GM03348 (cell line): Measurements from ENCODE around the gene APC2.
A peak's percentile ranks its signal among the peaks of the same experiment; 100 is the strongest.
"Not testable (repeated sequence)": the region's sequence is repeated elsewhere in the genome, so short reads cannot be mapped to it uniquely, and the experiment has no call there.

ENCODE experiments used
- DNase-seq: peaks from one replicate; pipeline ENCODE4 v3.0.0; 2012; ENCODE audit warnings: low spot score

Gene APC2

GRCh38 chr19:1497578-1498235, 47.8 kb downstream of the APC2 start:
- DNase-seq = no peak

GRCh38 chr19:1499231-1499630, 49.3 kb downstream of the APC2 start:
- not testable (repeated sequence) for DNase-seq

GRCh38 chr19:1501200-1501595, 51.3 kb downstream of the APC2 start:
- no peak for DNase-seq

DNA sequence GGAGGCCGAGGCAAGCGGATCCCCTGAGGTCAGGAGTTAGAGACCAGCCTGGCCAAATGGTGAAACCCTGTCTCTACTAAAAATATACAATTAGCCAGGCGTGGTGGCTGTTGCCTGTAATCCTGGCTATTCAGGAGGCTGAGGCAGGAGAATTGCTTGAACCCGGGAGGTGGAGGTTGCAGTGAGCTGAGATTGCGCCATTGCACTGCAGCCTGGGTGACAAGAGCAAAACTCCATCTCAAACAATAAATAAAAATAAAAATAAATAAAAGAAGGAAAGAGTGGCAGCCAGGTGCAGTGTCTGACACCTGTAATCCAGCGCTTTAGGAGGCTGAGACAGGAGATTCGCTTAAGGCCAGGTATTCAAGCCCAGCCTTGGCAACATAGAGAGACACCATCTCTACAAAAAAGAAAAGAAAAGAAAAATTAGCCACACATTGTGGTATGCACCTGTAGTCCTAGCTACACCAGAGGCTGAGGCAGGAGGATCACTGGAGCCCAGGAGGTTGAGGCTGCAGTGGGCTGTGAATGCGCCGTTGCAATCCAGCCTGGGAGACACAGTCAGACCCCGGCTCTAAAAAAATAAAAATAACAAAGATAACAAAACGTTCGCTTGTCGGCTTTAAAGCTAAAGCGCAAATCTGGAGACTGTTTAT, 52.6 kb downstream of the APC2 start:
- no peak for DNase-seq

- DNase-seq = peak; percentile 72
Measured at GRCh38 chr19:1503089-1503924, 53.4 kb downstream of the APC2 start.

DNA sequence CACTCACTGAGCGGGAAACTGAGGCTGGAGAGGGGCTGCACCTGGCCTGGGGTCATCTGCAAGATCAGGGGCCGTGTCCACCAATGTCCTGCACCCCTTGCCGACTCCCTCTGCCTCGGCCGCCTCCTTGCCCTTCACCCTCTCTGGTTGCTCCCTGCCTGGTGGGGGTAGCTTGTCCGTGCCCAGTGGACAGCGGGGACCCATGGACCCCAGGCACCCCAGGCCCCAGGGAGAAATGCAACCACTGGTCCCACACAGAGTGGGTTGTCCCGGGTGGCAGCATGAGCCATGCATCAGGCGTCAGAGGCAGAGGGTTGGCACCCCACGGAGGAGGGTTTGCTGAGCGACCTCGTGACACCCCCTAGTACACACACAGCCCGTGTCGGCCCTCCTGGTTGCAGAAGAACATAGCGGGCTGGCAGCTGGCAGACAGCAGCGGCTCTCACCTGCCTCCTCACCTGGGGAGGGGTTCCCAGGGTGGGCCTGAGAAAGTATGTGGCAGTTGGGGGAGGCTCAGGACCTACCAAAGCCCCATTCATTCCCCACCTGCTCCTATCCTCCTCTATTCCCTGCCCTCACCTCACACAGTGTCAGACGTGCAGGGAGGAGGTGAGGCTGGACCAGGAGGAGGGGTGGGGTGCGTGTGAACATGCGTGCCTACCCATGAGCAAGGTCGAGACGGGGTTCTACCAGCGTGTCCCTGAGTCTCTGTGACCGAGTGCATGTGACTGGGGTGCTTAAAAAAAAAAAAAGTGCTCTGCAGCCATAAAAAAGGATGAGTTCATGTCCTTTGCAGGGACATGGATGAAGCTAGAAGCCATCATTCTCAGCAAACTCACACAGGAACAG, 54.2 kb downstream of the APC2 start:
- no peak for DNase-seq

DNA sequence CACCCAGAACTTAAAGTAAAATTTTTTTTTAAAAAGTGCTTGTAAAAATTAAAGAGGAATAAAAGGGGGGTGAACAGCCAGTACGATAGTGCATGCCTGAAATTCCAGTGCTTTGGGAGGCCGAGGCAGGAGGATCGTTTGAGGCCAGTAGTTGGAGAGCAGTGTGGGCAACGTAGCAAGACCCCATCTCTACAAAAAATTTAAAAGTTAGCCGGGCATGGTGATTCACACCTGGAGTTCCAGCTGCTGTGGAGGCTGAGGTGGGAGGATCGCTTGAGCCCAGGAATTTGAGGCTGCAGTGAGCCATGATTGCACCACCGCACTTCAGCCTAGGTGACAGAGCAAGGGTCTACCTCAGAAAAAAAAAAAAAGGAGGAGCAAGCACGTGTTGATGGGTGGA, 55.1 kb downstream of the APC2 start:
- DNase-seq = no peak

DNA sequence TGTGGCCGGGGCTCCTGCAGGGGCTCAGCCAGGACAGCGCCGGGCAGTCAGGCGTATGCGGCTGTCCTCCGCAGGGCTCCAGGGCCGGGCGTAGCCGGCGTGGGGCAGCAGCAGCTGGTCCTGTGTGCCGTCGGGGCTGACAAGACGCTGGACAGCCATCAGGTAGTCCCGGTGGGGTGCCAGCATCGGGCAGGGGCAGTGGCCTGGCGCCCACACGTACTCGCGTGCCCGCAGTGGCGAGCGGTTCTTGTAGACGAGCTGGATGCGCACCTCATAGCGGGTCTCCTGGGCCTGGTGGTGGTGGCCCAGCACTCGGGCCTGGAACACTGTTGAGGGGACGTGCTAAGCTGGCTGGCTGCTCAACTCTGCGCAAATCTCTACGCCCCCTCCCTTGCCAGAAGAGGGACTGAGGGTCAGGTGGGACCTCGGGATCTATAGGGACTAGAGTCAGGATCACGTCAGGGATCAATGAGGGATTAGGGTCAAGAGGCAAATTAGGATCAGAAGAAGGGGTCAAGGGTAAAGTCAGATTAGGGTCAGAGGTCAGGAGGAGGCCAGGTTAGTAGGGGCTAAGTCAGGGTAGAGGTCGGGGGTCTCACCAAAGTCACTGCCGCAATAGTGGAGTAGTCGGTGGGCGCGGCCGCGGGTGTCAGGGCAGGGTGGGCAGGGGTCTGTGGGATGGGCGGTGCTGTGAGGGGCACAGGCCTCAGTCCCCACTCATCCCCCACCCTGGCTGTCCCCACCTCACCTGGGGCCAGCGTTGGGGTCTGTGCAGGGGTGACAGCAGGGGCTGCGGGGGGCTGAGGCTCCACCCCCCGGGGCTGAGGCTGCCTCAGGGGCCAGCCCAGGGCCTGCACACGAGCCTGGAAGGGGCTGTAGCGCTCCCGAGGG, 56.3 kb downstream of the APC2 start:
- no peak for DNase-seq

DNA sequence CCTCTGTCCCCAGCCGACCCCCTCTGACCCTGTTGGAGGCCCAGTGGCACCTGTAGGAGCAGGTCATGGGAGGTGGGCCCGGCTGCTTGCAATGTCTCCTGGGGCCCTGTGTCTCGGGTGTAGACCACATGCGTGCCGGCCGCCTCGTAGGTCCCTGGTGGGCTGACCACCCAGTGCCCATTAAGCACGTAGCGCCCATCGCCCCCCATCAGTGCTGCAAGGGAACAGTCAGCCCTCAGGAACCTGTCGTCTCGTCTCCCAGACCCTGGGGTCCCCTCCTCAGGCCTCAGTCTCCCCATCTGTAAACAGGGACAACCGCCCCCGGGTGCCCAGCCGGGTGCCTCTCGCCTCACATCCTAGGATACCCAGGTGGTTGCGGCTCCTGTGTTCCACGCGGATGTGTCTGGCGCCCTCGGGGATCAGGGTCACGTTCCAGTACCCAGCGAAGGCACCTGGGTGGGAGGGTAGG, 57.3 kb downstream of the APC2 start:
- DNase-seq = no peak

- peak; percentile 100 for DNase-seq
Measured at GRCh38 chr19:1507763-1508506, 58.0 kb downstream of the APC2 start.

DNA sequence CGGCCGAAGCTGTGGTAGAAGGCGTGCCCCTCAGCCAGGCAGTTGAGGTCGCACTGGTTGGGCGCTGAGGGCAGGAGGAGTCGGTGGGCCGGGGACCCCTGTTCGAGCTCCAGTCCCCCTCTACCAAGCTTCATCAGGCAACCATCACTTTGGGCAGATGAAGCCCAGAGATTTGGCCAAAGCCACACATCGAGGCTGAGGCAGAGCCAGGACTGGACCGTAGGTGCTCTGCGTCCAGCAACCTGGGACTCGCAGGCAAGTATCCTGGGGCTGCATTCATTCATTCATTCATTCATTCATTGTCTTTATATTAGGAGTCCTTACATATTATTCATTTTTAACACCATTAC, 58.6 kb downstream of the APC2 start:
- no peak for DNase-seq

DNA sequence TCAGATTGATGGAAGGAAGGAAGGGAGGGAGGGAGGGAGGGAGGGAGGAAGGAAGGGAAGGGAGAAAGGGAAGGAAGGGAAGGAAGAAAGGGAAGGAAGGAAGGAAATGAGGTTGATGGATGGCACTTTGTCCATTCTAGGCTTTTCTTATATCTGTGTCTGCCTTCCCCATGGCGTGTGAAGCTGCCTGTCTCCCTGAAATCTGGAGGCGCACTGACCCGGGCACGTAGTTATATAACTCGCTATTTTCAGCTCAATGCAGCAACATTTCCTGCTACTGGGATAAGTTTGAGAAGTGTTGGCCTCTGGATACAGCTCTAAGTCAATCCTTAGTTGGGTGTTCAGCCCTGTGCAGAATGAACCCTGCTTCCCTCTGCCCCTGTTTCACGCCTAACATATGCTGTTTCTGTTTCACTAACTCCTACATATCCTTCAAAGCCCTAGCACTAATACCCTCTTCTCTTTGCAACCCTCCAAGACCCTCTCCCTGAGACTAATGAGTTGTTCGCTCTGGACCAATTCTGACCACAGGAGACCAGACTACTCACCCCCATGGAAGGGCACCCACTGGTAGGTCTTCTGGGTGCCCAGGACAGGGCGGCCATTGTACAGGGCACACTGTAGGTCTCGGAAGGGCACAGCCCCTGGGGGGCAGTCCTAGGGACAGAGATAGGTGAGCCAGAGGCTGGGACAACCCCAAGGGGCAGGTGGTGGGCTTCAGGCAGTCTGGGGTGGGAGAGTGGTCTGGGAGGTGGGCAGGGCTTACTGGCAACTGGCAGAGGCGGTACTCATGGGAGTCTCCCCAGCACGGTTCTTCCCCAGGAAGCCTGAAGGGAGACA, 59.9 kb downstream of the APC2 start:
- DNase-seq = no peak

DNA sequence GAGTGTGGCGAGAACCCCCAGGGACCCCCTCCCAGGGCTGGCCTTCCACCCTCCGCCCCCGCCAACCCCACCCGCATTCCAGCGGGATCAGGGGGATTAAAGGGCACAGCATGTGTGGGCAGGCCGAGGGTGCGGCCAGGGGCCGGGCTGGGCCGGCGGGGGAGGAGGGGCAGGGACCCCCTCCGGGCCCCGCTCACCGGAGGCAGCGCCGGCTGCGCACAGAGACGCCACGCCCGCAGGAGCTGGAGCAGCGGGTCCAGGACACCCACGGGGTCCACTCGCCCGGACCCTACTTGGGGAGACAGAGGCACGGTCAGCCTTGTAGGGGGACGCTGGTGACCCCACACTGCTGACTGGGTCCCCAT, 60.5 kb downstream of the APC2 start:
- DNase-seq = no peak

GRCh38 chr19:1510807-1511206, 60.9 kb downstream of the APC2 start:
- DNase-seq = no peak

GRCh38 chr19:1511318-1512317, 61.7 kb downstream of the APC2 start:
- no peak for DNase-seq

DNA sequence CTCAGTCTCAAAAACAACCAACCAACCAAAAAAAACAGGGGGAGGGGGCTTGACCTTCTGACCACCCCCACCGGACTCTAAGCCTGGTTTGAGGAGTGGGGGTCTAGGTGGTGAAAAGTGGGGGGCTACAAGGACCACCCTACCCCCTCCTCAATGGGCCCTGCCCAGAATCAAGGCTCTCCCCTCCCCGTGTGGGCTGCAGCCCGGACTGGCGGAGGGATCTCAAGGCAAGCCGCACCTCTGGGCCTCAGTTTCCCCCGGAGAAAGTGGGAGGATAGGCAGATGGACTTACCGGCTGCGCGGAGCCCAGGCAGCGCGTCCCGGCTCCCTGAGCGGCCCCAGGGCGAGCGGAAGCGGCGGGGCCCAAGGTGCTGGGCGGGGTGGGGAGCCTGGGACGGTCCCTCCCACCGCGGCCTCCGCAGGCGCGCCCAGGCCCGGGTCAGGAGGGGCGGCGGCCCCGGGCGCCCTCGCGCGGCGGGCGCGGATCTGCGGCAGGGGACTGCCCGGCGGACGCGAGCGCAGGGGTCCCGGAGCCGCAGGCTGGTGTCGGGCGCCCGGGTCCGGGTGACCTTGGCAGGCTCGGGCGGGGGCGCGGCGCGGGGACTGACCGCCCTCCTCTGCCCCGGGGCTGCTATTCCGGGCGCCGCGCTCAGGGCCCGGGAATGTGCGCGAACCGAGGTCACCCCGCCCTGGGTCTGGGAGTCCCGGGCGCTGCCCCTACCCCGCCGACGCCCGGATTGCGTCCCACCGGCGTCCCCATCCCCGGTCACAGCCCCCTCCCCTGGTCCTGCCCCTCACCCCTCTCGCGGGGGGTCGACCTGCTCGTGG, 63.0 kb downstream of the APC2 start, which contains the start of gene ADAMTSL5:
TSS of gene ADAMTSL5 (minus strand) at position 349 of the 828 bp plus-strand sequence. CDS start 2,076 bp downstream, outside the sequence.
- peak; percentile 94 for DNase-seq
